Measurements from ENCODE around the gene DDX11.
"Not testable (repeated sequence)": the region's sequence is repeated elsewhere in the genome, so short reads cannot be mapped to it uniquely, and the experiment has no call there.

DDX11 gene

DNA sequence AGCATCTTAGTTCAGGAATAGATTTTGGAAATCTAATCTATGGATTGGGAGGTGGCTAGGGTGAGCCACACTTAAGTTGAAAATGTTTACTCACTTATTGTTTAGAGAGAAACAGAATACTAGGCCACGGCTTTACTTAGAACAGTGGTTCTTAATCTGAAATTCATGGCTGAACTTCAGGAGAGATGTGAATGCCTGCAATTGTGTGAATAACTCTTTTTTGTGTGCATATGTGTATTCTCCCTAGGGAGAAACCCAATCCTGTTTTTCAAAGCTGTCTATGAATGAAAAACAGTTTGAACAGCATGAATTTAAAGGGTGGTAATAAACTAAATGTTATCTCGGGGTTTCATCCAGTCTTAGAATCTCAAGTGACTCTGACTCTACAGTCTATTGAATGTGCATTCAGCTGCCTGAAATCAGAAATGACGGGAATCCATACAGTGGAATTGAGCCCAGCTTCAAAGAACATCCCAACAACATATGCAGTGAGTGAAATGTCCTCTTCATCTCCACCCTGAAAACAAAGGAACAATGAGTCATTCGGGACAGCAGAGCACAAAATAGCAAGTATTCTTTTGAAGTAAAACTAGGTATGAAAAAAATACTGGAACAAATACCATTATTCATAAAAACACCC is 53.7 kb downstream of the DDX11 start:
- not testable (repeated sequence) for DNase-seq

DNA sequence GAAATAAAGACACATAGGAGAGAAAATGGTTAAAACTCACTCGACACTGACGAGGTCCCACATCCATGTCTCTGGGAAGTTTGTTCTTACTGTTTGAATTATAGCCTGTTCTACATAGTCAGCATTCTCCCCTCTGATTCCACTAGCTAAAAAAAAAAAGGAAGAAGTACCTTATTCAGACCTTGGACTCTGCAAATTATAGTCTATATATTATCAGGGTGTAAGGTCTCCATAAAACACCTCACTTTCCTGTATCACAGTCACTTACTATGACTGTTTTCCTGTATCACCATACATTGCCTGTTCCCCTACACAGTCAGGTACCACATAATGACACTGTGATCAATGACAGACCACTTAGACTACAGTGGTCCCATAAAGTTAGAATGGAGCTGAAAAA is 62.9 kb downstream of the DDX11 start:
- DNase-seq: not testable (repeated sequence)

DNA sequence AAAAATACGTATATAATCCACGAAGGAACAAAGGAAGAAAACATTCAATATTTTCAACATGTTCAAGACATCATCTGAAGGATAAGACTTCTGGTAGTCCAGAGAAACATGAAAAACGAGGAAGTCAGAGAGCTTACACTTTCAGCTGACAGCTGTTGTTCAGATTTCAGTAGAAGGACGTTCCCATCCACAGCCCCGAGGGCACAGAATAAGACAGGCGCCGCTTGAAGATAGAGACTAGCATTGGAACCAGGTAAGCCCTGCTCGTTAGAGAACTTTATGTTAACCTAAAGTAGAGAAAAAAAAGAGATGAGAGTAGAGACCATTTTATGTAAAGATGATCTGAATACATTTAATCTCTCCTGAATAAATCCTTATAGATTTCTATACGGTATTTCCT is 71.1 kb downstream of the DDX11 start:
- not testable (repeated sequence) for DNase-seq

DNA sequence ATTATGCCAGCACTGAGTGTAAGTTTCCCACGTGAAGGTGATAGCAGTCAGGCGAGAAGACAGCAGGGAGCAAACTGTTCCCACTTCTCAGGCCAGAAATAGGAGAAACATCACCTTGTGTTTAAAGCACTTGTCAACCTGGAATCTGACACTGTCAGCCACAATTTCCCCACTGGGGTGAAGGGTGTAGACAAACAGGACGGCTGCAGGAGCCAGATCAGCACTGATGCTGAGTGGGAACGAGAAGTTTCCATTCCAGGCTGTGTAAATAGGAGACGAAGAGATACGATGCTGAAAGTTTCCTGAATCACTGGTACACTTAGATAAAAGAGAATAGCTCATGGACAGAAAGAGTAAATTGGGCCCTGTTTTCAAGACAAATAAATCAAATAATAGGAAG is 71.6 kb downstream of the DDX11 start:
- not testable (repeated sequence) for DNase-seq

DNA sequence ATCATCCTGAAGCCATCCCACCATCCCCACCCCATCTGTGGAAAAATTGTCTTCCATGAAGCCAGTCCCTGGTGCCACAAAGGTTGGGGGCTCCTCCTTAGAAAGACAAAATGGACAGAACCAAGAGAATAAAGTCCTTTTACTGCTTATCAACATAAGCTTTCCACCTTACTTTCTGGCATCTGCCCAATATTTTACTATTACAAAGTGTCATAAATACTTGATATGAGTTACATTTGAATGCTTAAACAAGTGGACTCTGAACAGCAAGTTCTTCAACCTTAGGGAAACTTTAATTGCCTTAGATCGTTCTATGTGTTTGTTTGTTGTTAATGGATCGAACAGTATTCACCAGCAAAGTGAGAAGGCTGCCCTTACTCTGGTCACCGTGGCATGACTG is 73.8 kb downstream of the DDX11 start:
- not testable (repeated sequence) for DNase-seq

DNA sequence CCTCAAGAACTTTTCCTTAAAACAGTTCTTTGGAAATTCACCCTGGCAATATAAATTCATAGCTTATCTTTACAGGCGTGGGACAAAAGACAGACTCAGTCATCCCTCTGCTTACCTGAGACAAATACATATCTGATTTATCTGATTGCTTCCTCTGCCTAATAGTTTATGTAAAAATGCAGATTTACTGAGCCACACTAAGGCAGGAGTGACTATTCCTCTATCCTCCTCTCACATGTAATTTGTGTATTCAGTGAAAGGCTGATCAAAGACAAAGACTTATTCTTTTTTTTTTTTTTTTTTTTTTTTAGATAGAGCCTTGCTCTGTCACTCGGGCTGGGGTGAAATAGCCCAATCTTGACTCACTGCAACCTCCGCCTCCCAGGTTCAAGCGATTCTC is 77.1 kb downstream of the DDX11 start:
- not testable (repeated sequence) for DNase-seq
